GM20000 (cell line): ENCODE measurements around the gene MGAT4A.
A peak's percentile ranks its signal among the peaks of the same experiment; 100 is the strongest.

Experiments
- DNase-seq: peaks from one replicate; pipeline ENCODE4 v3.0.0; 2012; ENCODE audit warnings: low spot score
- TF ChIP-seq, protein P1 (sequence below): IDR thresholded peaks from 2 replicates; pipeline ENCODE4 v1.5.1; 2012; ENCODE audit warnings: mild to moderate bottlenecking, control low read depth; ENCODE audit errors: extremely low read depth, missing control alignments

MGAT4A gene

DNA sequence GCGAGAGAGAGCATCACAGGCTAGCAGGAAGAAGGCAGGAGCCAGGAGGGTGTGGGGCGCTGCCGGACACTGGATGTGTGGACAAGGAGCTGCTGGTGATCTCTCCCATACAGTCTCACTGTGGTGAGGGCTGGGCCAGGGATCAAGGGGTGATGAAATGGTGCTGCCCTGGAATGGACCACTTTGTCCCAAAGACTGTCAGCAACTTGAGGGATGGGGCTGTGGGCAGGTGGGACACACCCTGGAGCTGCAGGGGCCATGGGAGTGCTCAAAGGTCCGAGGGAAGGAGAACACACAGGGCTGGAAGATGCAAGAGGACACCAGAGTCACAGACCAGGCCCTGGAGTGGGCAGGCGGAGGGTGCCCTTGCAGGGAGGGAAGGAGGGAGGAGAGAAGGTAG lies 160.6 kb downstream of the MGAT4A start:
- TF ChIP-seq, protein P1, sequence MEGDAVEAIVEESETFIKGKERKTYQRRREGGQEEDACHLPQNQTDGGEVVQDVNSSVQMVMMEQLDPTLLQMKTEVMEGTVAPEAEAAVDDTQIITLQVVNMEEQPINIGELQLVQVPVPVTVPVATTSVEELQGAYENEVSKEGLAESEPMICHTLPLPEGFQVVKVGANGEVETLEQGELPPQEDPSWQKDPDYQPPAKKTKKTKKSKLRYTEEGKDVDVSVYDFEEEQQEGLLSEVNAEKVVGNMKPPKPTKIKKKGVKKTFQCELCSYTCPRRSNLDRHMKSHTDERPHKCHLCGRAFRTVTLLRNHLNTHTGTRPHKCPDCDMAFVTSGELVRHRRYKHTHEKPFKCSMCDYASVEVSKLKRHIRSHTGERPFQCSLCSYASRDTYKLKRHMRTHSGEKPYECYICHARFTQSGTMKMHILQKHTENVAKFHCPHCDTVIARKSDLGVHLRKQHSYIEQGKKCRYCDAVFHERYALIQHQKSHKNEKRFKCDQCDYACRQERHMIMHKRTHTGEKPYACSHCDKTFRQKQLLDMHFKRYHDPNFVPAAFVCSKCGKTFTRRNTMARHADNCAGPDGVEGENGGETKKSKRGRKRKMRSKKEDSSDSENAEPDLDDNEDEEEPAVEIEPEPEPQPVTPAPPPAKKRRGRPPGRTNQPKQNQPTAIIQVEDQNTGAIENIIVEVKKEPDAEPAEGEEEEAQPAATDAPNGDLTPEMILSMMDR: no peak
- DNase-seq: no peak

DNA sequence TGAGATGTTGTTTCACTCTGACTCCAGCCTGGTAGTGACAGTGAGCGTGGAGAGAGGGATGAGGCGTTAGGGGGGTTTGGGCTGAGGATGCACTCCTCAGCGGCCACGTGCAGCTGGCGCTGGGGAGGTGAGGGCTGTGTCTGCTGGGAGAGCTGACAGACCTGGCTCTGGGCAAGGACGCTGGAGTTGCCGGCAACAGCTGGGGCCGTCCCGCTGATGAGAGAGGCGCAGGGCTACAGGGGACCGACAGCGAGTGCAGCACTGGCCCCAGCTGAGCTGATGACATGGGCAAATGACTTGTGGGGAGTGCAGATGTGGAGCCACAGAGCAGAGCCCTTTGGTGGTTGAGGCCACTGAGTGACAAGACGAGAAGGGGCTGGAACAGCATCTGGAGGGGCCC lies 161.0 kb downstream of the MGAT4A start:
- TF ChIP-seq, protein P1: no peak
- DNase-seq: no peak

DNA sequence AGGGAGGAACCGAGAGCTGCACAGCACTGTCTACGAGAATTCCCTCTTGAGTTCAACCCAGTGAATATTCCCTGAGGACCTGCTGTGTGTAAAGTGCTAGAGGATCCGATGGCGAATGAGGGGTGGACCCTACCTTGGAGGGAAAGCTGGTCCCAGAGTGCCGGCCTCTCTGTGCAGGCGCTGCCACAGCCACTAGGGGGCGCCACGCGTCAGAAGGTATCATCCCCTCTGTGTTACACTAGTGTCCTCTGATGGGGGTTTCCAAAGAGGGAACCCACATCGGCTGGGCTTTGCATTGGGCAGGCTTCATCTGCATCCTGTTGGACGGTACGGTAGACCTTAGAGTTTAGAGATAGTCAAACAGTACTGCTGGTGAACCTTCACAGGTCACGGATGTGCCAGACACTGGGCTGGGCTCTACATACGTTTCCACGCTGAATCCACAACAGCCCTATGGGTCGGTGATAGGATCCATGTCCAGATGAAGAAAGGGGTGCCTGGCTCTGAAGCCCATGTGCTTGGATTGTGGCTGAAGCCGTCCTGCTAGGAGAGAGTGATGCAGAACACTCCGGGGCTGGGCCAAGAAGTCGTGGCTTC lies 161.6 kb downstream of the MGAT4A start:
- peak; percentile 79 for DNase-seq
- TF ChIP-seq, protein P1: peak; percentile 64
